CD4-positive, alpha-beta T cell (primary cell): ENCODE results near the gene SCAPER. TPM values are rescaled to one million over a fixed set of nuclear protein-coding genes. Genes with fewer than 3 reads are reported as not detected.

Experiments used
- ATAC-seq: fragments of 200-7000 bp; cut with Tn5 transposase; one replicate; pipeline ENCODE4 v1.10.0; 2022; ENCODE audit warnings: mild to moderate bottlenecking; ENCODE audit not compliant: poor library complexity
- CTCF ChIA-PET: fragments of 350-600 bp; sonication (Branson Sonifier 250); formaldehyde crosslinking; loops from one replicate; lab custom pipeline; 2021; ENCODE audit warnings: antibody characterized with exemption, inconsistent platforms; lab: Charles Lee
- POLR2A ChIA-PET: fragments of 350-600 bp; sonication (Branson Sonifier 250); formaldehyde crosslinking; loops from one replicate; lab custom pipeline; 2021; ENCODE audit warnings: antibody characterized with exemption, inconsistent platforms; lab: Charles Lee
- DNase-seq, 14 experiments: peaks; one replicate each; pipeline ENCODE4 v3.0.0-alpha.2; 2013 to 2020; ENCODE audit warnings: mixed read lengths in 2 of 14
- H3K27ac ChIP-seq, 2 donors: one replicate each; pipeline versions ENCODE4 v1.5.1 to v1.7.0; 2013; ENCODE audit warnings: low read length in 2 of 2, low read depth in 1 of 2, mild to moderate bottlenecking in 1 of 2
- H3K27me3 ChIP-seq, 2 experiments: 1 replicate in 1 of 2; 2 replicates in 1 of 2; pipeline versions ENCODE4 v1.6.1 to v1.7.0; 2013; ENCODE audit warnings: low read length in 2 of 2, control low read depth in 1 of 2, mild to moderate bottlenecking in 1 of 2, moderate library complexity in 1 of 2; ENCODE audit not compliant: insufficient read depth in 2 of 2, control insufficient read depth in 1 of 2
- H3K36me3 ChIP-seq: one replicate; pipeline ENCODE4 v1.6.1; 2013; ENCODE audit warnings: low read length, control low read depth; ENCODE audit not compliant: insufficient read depth
- H3K4me1 ChIP-seq: one replicate; pipeline ENCODE4 v1.6.1; 2013; ENCODE audit warnings: low read length, control low read depth; ENCODE audit not compliant: insufficient read depth
- H3K4me3 ChIP-seq: one replicate; pipeline ENCODE4 v1.5.1; 2013; ENCODE audit warnings: mild to moderate bottlenecking, low read length, moderate library complexity
- H3K9me3 ChIP-seq, 2 experiments: 1 replicate in 1 of 2; 2 replicates in 1 of 2; pipeline versions ENCODE4 v1.6.1 to v1.7.0; 2013; ENCODE audit warnings: low read length in 2 of 2, mild to moderate bottlenecking in 2 of 2, control low read depth in 1 of 2, moderate library complexity in 1 of 2; ENCODE audit not compliant: control insufficient read depth in 1 of 2, insufficient read depth in 1 of 2
- H3K27ac Mint-ChIP-seq: one replicate; pipeline ENCODE4 v1.8.0; 2020; ENCODE audit warnings: mixed read lengths
- H3K27me3 Mint-ChIP-seq: one replicate; pipeline ENCODE4 v1.8.0; 2021; ENCODE audit warnings: mixed read lengths
- H3K36me3 Mint-ChIP-seq: one replicate; pipeline ENCODE4 v1.8.0; 2021; ENCODE audit warnings: low read depth, mixed read lengths
- H3K4me1 Mint-ChIP-seq: one replicate; pipeline ENCODE4 v1.8.0; 2021; ENCODE audit warnings: low read depth, mixed read lengths
- H3K4me3 Mint-ChIP-seq: one replicate; pipeline ENCODE4 v1.8.0; 2020; ENCODE audit warnings: mild to moderate bottlenecking, mixed read lengths
- H3K9me3 Mint-ChIP-seq: one replicate; pipeline ENCODE4 v1.8.0; 2020; ENCODE audit warnings: mixed read lengths
- CTCF ChIP-seq: fragments of 200-600 bp; IDR thresholded peaks from one replicate; pipeline ENCODE4 v1.8.0; 2022; ENCODE audit warnings: antibody characterized with exemption, mild to moderate bottlenecking
- intact Hi-C, 2 experiments: fragments of 100-400 bp; cut with DNase I in 1 of 2; cut with micrococcal nuclease in 1 of 2; formaldehyde crosslinking; loops; one replicate each; pipeline versions ENCODE4 v1.15.1 to v1.9.0; 2023 to 2025; cut with DNase I, micrococcal nuclease
- total RNA-seq, 174 experiments: library from RNA in 2 of 174; stranded (reverse) in 2 of 174; gene quantifications; one replicate each; pipeline ENCODE4 v1.2.3 and lab custom pipeline; 2021 to 2026

The SCAPER gene
- total RNA-seq, 2 experiments from 2014 or later = 40.3 to 41.2 TPM

DNA sequence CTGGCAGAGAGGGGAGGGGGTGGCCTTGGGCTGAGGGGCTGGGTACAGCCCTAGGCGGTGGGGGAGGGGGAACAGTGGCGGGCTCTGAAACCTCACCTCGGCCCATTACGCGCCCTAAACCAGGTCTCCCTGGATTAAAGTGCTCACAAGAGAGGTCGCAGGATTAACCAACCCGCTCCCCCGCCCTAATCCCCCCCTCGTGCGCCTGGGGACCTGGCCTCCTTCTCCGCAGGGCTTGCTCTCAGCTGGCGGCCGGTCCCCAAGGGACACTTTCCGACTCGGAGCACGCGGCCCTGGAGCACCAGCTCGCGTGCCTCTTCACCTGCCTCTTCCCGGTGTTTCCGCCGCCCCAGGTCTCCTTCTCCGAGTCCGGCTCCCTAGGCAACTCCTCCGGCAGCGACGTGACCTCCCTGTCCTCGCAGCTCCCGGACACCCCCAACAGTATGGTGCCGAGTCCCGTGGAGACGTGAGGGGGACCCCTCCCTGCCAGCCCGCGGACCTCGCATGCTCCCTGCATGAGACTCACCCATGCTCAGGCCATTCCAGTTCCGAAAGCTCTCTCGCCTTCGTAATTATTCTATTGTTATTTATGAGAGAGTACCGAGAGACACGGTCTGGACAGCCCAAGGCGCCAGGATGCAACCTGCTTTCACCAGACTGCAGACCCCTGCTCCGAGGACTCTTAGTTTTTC, 563.6 kb downstream of the SCAPER start:
- Histone ChIP-seq H3K27ac (no peak overlapping the region), H3K4me3 (peak overlapping the region; percentile 46), H3K36me3 (no peaks in the 10 kb centered on the region), H3K27me3 (peaks cover 86 to 99% of the 10 kb centered on the region in 2 experiments), H3K4me1 (peaks cover 77% of the 10 kb centered on the region), H3K9me3 (peaks cover 5 to 58% of the 10 kb centered on the region in 2 experiments)
- no peaks in the 10 kb centered on the region for H3K9me3 Mint-ChIP-seq
- DNase-seq (peak in 2 of 14 experiments; percentile 28), ATAC-seq (no peak)
- TF ChIP-seq CTCF = no peak
- no peaks in the 10 kb centered on the region for H3K36me3 Mint-ChIP-seq
- H3K4me1 Mint-ChIP-seq = peaks cover 67% of the 10 kb centered on the region
- H3K27ac Mint-ChIP-seq = no peak overlapping the region
- intact Hi-C loops = no loop called here
- CTCF ChIA-PET = no interaction called here
- POLR2A ChIA-PET = no interaction called here
- peaks cover 86% of the 10 kb centered on the region for H3K27me3 Mint-ChIP-seq
- peak overlapping the region; percentile 73 for H3K4me3 Mint-ChIP-seq

DNA sequence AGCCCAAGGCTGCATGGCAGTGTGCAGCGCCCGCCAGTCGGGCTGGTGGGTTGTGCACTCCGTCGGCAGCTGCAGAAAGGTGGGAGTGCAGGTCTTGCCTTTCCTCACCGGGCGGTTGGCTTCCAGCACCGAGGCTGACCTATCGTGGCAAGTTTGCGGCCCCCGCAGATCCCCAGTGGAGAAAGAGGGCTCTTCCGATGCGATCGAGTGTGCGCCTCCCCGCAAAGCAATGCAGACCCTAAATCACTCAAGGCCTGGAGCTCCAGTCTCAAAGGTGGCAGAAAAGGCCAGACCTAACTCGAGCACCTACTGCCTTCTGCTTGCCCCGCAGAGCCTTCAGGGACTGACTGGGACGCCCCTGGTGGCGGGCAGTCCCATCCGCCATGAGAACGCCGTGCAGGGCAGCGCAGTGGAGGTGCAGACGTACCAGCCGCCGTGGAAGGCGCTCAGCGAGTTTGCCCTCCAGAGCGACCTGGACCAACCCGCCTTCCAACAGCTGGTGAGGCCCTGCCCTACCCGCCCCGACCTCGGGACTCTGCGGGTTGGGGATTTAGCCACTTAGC, 564.3 kb downstream of the SCAPER start:
- intact Hi-C loops = no loop called here

DNA sequence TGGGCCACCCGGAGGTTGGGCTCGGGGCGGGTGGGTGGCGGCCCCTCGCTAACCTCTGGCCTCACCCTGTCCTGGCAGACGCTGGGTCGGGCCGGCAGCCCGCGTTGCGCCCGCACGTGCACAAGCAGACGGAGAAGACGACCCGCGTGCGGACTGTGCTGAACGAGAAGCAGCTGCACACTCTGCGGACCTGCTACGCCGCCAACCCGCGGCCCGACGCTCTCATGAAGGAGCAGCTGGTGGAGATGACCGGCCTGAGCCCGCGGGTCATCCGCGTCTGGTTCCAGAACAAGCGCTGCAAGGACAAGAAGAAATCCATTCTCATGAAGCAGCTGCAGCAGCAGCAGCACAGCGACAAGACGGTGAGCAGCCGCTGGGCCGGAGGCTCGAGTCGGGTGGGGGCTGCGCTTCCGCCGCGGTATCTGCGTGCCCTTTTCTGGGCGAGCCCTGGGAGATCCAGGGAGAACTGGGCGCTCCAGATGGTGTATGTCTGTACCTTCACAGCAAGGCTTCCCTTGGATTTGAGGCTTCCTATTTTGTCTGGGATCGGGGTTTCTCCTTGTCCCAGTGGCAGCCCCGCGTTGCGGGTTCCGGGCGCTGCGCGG, 564.8 kb downstream of the SCAPER start:
- H3K27me3 Mint-ChIP-seq = peaks cover 90% of the 10 kb centered on the region
- H3K9me3 Mint-ChIP-seq = no peaks in the 10 kb centered on the region
- CTCF ChIA-PET = no interaction called here
- peak overlapping the region; percentile 46 for H3K4me3 ChIP-seq
- no peaks in the 10 kb centered on the region for H3K36me3 Mint-ChIP-seq
- POLR2A ChIA-PET = interaction anchor here (0.6 kb wide), 1 partner anchor 1613 kb away, joined by 3 read pairs; no protein-coding TSS in a partner anchor
- TF ChIP-seq CTCF = no peak
- H3K27ac ChIP-seq = no peak overlapping the region
- peaks cover 86 to 98% of the 10 kb centered on the region in 2 experiments for H3K27me3 ChIP-seq
- H3K4me1 Mint-ChIP-seq = peaks cover 72% of the 10 kb centered on the region
- DNase-seq = peak in 4 of 14 experiments; percentile 36 to 58 (median 50)
- peaks cover 5 to 60% of the 10 kb centered on the region in 2 experiments for H3K9me3 ChIP-seq
- peak; percentile 16 for ATAC-seq
- intact Hi-C loops = no loop called here
- no peak overlapping the region for H3K27ac Mint-ChIP-seq
- peak overlapping the region; percentile 80 for H3K4me3 Mint-ChIP-seq
- H3K4me1 ChIP-seq = peaks cover 78% of the 10 kb centered on the region
- H3K36me3 ChIP-seq = no peaks in the 10 kb centered on the region

More for the DNA sequence above, 564.3 kb downstream of the SCAPER start:
- peaks cover 90% of the 10 kb centered on the region for H3K27me3 Mint-ChIP-seq
- H3K4me3 Mint-ChIP-seq = peak overlapping the region; percentile 80
- peaks cover 77% of the 10 kb centered on the region for H3K4me1 ChIP-seq
- H3K9me3 ChIP-seq = peaks cover 5 to 59% of the 10 kb centered on the region in 2 experiments
- H3K4me1 Mint-ChIP-seq = peaks cover 72% of the 10 kb centered on the region
- no peaks in the 10 kb centered on the region for H3K36me3 ChIP-seq
- peaks cover 86 to 98% of the 10 kb centered on the region in 2 experiments for H3K27me3 ChIP-seq
- no peak overlapping the region for H3K27ac ChIP-seq
- peak overlapping the region; percentile 46 for H3K4me3 ChIP-seq
- H3K9me3 Mint-ChIP-seq = no peaks in the 10 kb centered on the region
- H3K36me3 Mint-ChIP-seq = no peaks in the 10 kb centered on the region
- POLR2A ChIA-PET = no interaction called here
- no peak for TF ChIP-seq CTCF
- CTCF ChIA-PET = no interaction called here
- peak in 8 of 14 experiments; percentile 24 to 76 (median 46) for DNase-seq
- H3K27ac Mint-ChIP-seq = no peak overlapping the region
- ATAC-seq = peak; percentile 53
